ENCODE data around the gene TARDBP. TPM values are rescaled to one million over a fixed set of nuclear protein-coding genes. Genes with fewer than 3 reads are reported as not detected.

Gene TARDBP
- total RNA-seq, 1 experiment from 2014 or later: 207 TPM

- Histone ChIP-seq H3K27me3 (ENCODE audit: insufficient read depth, low read length) (no peaks in the 10 kb centered on the region), H4K91ac (ENCODE audit: insufficient read length, low read depth, low read length) (no peak overlapping the region), H3K23ac (ENCODE audit: insufficient read length, low read depth, low read length) (no peak overlapping the region), H3K4me1 (ENCODE audit: insufficient read depth, low read length) (no peaks in the 10 kb centered on the region), H4K20me1 (ENCODE audit: control insufficient read depth, insufficient read depth, insufficient read length) (no peaks in the 10 kb centered on the region), H3K79me1 (ENCODE audit: insufficient read depth, low read depth, low read length, poor library complexity, severe bottlenecking) (no peaks in the 10 kb centered on the region), H2BK20ac (ENCODE audit: low read depth, low read length, poor library complexity, severe bottlenecking) (no peak overlapping the region), H3K9ac (ENCODE audit: extremely low read depth, insufficient read length, low read length) (no peak overlapping the region), H4K5ac (ENCODE audit: insufficient read length, low read depth, low read length) (no peak overlapping the region), H3K27ac (ENCODE audit: insufficient read length, low read depth, low read length) (no peak overlapping the region), H3K18ac (ENCODE audit: insufficient read length, low read depth, low read length) (no peak overlapping the region), H2BK120ac (ENCODE audit: low read depth, low read length, poor library complexity, severe bottlenecking) (no peak overlapping the region), H2AFZ (ENCODE audit: low read length) (no peak overlapping the region), H3K14ac (ENCODE audit: insufficient read depth, low read length) (no peak overlapping the region), H2AK5ac (ENCODE audit: insufficient read length, low read length) (no peak overlapping the region), H3K4me2 (ENCODE audit: insufficient read depth, insufficient read length, low read length) (no peak overlapping the region), H3K79me2 (ENCODE audit: insufficient read depth, low read length) (no peaks in the 10 kb centered on the region), H2BK12ac (ENCODE audit: insufficient read length, low read depth, low read length) (no peak overlapping the region), H2BK5ac (ENCODE audit: insufficient read length, low read length) (no peak overlapping the region), H4K8ac (replicated peaks; ENCODE audit: insufficient read length, low read depth, low read length) (no peak overlapping the region), H3K23me2 (ENCODE audit: insufficient read length, low read depth, low read length, poor library complexity, severe bottlenecking) (no peaks in the 10 kb centered on the region), H3K9me3 (ENCODE audit: control insufficient read depth, low read depth, low read length) (no peaks in the 10 kb centered on the region), H3K56ac (ENCODE audit: insufficient read length, low read depth, low read length) (no peak overlapping the region), H2BK15ac (ENCODE audit: low read depth, low read length) (no peak overlapping the region), H3K4ac (ENCODE audit: low read depth, low read length) (no peak overlapping the region), H3T11ph (ENCODE audit: low read length) (no peak overlapping the region)
- peaks cover 0 to 6% (median 2%) of the 10 kb centered on the region in 3 experiments; a peak in 3 of 7 replicates for H3K36me3 Mint-ChIP-seq (ENCODE audit: insufficient read depth in 1 of 3, low read depth in 3 of 3)
- no peak for DNase-seq
- no peaks in the 10 kb centered on the region for H3K27me3 Mint-ChIP-seq (ENCODE audit: low read depth)
- no CpG with 5 or more reads among the region's 1 CpG for WGBS (ENCODE audit: extremely low coverage, insufficient read length, low lambda C conversion rate)
- H3K4me1 Mint-ChIP-seq: no peaks in the 10 kb centered on the region
- peaks cover 6% of the 10 kb centered on the region in 2 experiments for H3K9me3 Mint-ChIP-seq
- H3K4me3 Mint-ChIP-seq: no peak overlapping the region
- TF ChIP-seq CTCF (conservative IDR thresholded peaks at IDR 0.05): no peak
- no peak overlapping the region for H3K27ac Mint-ChIP-seq
These were observed 11.9 kb upstream of the TARDBP start for GRCh38 chr1:11000526-11000925.

Data from H9 (cell line).